GM11168 (cell line): ENCODE results near the gene ECPAS.
"Not testable (repeated sequence)": the region's sequence is repeated elsewhere in the genome, so short reads cannot be mapped to it uniquely, and the experiment has no call there.

Experiments
- in situ Hi-C: fragments of 300-500 bp; cut with MboI; formaldehyde crosslinking; loops from one replicate; pipeline ENCODE4 v1.12.0; 2022; ENCODE audit warnings: low sequenced_read_pairs; ENCODE audit not compliant: unreplicated experiment

Gene ECPAS

DNA sequence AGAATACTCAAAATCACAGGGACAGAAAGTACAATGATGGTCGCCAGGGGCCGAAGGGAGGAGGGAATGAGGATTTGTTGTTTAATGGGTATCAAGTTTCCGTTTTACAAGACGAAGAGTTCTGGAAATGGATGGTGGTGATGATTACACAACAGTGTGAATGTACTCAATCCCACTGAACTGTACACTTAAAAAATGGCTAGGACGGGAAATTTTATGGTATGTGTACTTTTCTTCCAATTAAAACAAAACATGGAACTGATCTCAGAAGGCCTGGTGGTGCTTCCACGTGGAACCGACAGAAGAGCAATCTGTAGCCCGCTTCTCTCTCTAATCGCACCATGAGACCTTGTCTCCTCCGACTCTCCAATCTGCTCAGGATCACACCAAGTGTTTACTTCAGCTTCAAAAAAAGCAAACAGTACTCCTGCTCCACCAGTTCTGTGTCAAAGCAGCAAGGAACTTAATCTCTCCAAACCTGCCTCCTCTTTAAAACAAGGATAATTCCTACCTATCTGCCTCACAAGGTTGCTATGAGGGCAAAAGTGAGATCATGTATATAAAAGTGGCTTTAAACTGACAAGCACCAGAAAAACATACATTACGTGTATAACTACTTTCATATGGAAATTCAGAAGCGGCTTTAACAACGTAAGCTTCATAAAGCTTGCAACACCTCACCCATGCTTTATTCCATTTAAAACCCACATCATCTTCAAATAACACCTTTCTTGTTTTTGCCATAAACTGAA is 2.1 kb downstream of the ECPAS start:
- in situ Hi-C loops, result no loop called here

- in situ Hi-C loops, result no loop called here
Measured at GRCh38 chr9:111477677-111478076, 6.5 kb downstream of the ECPAS start.

DNA sequence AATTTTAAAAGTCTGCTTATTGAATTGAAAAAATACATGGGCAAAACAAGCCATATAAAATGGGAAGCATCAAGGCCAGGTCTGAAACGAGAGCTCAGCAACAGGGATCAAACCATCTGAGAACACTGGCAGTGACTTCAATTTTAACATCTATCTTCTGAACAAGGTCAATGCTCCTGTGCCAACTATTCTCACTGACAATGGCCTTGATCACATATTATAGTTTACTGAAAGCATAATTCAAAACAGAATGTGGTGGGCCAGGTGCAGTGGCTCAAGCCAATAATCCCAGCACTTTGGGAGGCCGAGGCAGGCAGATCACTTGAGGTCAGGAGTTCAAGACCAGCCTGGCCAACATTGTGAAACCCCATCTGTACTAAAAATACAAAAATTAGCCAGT is 9.0 kb downstream of the ECPAS start:
- in situ Hi-C loops, result no loop called here

DNA sequence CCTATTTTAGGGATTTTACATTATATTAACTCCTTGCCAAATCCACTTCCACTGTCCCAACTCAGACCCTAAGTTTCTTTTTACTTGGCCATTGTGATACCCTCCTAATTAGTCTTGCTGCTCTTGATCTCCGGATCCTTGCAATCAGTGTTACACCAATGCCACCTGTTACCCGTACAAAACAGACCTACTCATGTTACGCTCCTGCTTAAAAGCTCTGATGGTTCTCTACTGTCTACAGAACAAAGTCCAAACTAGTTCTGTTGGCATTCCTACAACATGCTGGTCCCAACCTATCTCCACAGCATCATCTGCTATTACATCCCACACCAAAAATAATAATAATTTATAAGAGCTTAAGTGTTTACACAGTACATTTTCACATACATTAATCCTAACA is 9.8 kb downstream of the ECPAS start:
- in situ Hi-C loops, result no loop called here

DNA sequence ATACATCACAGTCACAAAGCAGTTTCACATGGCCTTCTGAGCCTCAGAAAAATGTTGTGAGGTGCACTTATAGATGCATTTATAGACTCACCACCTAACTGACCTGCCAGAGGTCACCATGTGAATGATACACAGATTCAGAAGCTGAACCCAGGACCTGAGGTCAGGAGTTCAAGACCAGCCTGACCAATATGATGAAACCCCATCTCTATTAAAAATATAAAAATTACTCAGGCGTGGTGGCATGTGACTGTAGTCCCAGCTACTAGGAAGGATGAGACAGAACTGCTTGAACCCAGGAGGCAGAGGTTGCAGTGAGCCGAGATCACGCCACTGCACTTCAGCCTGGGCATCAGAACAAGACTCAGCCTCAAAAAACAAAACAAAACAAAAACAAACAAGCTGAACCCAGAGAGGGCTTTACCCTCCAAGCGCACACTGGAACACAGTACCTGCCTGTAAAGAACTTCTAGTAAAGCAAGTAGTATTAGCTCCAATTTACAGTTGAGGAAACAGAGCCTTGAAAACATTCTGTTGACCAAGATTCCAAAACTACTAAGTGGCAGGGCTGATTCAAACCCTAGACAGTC is 16.3 kb downstream of the ECPAS start:
- in situ Hi-C loops, result no loop called here

DNA sequence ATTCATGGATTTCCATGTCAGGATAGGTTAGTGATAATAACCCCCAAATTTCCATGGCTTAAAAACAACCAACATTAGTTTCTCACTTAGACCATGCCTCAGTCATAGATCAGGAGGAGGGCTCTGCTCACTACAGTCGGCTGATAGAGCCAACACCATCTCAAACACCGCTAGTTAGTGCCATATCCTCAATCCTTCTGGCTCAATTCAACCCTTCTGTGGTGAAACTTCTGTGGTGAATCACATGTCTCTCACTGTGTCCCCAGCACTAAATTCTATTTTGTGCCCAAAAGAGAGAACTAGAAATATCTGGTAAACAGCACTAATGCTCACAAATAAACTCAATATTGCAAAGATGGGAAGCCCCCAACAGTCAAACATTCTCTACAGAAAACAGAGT is 21.1 kb downstream of the ECPAS start:
- in situ Hi-C loops, result no loop called here

DNA sequence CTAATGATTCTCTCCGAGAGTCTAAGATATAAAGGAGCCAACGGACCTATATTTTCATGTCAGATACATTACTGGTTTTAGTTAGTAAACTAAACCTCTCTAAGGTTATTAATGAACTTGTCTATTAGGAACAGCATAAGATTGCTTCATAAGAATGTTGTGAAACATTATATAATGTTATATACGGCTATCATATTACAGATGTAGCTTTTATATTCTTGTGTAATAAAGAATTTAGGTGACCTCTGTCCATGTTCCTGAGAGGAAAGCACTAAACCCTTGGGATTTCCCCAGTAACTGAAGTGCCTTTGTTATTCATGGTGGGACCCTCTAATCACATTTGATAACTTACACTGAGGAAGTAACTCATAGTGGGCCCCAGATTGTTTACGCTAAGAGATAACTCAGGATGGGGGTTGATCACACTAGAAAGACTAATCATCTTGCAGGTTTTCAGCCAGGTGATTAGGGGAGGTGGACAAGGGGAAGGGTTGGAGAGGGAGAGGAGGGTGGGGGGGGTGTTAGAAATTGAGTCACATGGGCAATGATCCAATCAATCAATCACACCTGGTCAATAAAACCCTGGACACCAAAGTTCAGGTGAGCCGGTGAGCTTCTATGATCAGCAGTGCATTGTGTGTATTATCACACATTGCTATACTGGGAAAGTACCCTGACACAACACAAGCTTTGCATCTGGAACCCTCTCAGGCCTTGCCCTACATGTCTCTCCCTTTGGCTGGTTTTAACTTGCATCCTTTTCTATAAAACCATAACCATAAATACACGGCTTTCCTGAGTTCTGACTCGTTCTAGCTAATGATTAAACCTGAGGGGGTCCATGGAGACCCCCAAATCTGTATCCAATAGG is 25.8 kb downstream of the ECPAS start:
- in situ Hi-C loops, result no loop called here

DNA sequence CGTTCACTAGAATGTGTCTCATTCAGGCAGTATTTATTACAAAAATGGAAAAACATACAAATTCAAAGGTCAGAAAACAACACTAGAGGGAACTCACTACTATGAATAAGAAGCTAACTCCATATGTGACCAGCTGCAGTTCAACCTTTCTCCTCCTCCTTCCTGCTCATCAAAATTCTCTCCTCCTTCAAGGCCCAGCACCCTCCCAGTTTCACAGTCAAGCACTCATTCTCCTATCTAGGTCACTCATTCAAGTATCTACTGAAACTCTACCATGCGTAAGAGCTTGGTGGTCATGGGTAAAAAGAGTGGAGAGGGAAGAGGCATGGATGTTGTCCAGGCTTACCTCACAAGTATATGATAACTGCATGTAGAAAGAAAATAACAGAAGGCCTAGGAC is 27.7 kb downstream of the ECPAS start:
- in situ Hi-C loops, result no loop called here

GRCh38 chr9:111455638-111456037 is 28.5 kb downstream of the ECPAS start:
- in situ Hi-C loops, result no loop called here

- in situ Hi-C loops, result no loop called here
Measured at GRCh38 chr9:111454751-111455150, 29.4 kb downstream of the ECPAS start.

DNA sequence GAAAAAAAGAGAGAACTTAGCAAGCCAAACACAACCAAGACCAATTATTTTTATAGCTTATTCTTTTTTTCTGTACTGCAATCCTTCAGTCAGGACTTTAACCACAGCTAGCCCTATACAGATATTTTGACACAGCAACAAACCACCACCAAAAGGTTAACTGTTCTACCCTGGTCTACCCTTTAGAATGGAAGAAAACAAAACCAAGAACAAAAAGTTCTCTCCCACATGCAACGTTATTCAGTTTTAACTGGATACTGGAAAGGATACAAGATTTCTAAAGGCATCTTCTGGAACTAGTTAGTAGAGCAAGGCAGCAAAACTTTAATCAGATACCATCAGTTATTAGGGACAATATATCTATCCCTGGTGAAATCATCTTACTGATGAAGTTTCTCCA is 32.6 kb downstream of the ECPAS start:
- in situ Hi-C loops, result no loop called here

- in situ Hi-C loops, result no loop called here
Measured at GRCh38 chr9:111450124-111450523, 34.1 kb downstream of the ECPAS start.

DNA sequence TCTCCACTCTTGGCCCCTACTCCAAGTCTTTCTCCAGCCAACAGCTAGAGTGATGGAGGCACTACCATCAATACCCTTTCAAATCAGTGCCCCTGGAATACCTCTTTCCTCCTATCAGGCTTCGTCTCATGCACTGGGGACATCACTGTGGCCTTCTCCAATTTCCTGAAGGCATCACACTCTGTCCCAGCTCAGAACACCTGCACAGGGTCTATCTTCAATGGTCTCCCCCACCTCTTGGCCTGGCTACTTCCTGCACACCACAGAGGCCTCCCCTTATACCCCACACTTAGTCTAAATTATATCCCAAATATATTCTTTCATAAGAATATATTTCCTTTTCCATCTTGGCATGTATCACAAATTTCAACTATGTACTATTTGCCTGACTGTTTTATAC is 34.5 kb downstream of the ECPAS start:
- in situ Hi-C loops, result no loop called here

GRCh38 chr9:111445799-111446198 is 38.4 kb downstream of the ECPAS start:
- in situ Hi-C loops, result not testable (repeated sequence)

GRCh38 chr9:111443454-111443853 is 40.7 kb downstream of the ECPAS start:
- in situ Hi-C loops, result no loop called here

GRCh38 chr9:111442360-111443027 is 41.7 kb downstream of the ECPAS start:
- in situ Hi-C loops, result no loop called here

GRCh38 chr9:111440226-111440625 is 44.0 kb downstream of the ECPAS start:
- in situ Hi-C loops, result no loop called here

GRCh38 chr9:111438541-111439235 is 45.5 kb downstream of the ECPAS start:
- in situ Hi-C loops, result no loop called here

GRCh38 chr9:111436571-111436970 is 47.6 kb downstream of the ECPAS start:
- in situ Hi-C loops, result no loop called here

DNA sequence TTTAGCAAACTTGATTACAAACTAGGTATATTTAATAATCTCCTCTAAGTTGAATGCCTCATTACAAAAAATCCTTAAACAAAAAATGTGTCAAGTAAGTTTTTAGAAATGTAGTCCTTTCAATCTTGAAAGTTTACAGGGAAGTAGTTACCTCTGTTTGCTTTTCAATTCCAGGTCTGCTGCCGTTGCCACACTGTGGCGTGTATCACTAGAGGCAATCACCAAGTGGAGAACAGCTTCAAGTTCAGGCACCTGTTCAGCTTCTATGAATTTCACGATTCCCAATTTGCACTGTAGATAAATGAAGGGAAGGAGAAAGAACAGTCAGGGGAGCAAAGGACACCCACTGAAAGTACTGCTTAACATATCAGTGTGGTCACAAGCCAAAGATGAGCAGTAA is 51.1 kb downstream of the ECPAS start:
- in situ Hi-C loops, result no loop called here
